Measurements from ENCODE around the gene CRY1.
"Not testable (repeated sequence)": the region's sequence is repeated elsewhere in the genome, so short reads cannot be mapped to it uniquely, and the experiment has no call there.

CRY1 gene

GRCh38 chr12:107058190-107058589 lies 35.2 kb downstream of the CRY1 start:
- FAIRE-seq, result no peak

GRCh38 chr12:107057071-107057834 lies 36.1 kb downstream of the CRY1 start:
- FAIRE-seq, result no peak

- no peak for FAIRE-seq
Measured at GRCh38 chr12:107053709-107054108, 39.6 kb downstream of the CRY1 start.

- no peak for FAIRE-seq
Measured at GRCh38 chr12:107045186-107045585, 48.2 kb downstream of the CRY1 start.

GRCh38 chr12:107042801-107043200 lies 50.5 kb downstream of the CRY1 start:
- FAIRE-seq, result no peak

GRCh38 chr12:107035733-107036132 lies 57.6 kb downstream of the CRY1 start:
- FAIRE-seq, result no peak

GRCh38 chr12:107033758-107034739 lies 59.3 kb downstream of the CRY1 start:
- no peak for FAIRE-seq

GRCh38 chr12:107032266-107032665 lies 61.1 kb downstream of the CRY1 start:
- no peak for FAIRE-seq

GRCh38 chr12:107031061-107031460 lies 62.3 kb downstream of the CRY1 start:
- no peak for FAIRE-seq

GRCh38 chr12:107029081-107029480 lies 64.3 kb downstream of the CRY1 start:
- no peak for FAIRE-seq

GRCh38 chr12:107027636-107028053 lies 65.7 kb downstream of the CRY1 start:
- FAIRE-seq, result no peak

GRCh38 chr12:107026806-107027635 lies 66.3 kb downstream of the CRY1 start:
- no peak for FAIRE-seq

GRCh38 chr12:107026356-107026755 lies 67.0 kb downstream of the CRY1 start:
- FAIRE-seq, result not testable (repeated sequence)

GRCh38 chr12:107025671-107026070 lies 67.7 kb downstream of the CRY1 start:
- no peak for FAIRE-seq

GRCh38 chr12:107019546-107019945 lies 73.8 kb downstream of the CRY1 start:
- FAIRE-seq, result no peak

- no peak for FAIRE-seq
Measured at GRCh38 chr12:107017042-107017441, 76.3 kb downstream of the CRY1 start.

- no peak for FAIRE-seq
Measured at GRCh38 chr12:107014055-107014454, 79.3 kb downstream of the CRY1 start.

GRCh38 chr12:107012736-107013425 lies 80.5 kb downstream of the CRY1 start:
- no peak for FAIRE-seq

- FAIRE-seq, result no peak
Measured at GRCh38 chr12:107011519-107011918, 81.8 kb downstream of the CRY1 start.

- no peak for FAIRE-seq
Measured at GRCh38 chr12:107007411-107007810, 85.9 kb downstream of the CRY1 start.

- not testable (repeated sequence) for FAIRE-seq
Measured at GRCh38 chr12:107002665-107003064, 90.7 kb downstream of the CRY1 start.

GRCh38 chr12:106999446-106999845 lies 93.9 kb downstream of the CRY1 start:
- no peak for FAIRE-seq

Data from TTC549 (cell line).